Measurements from ENCODE around the gene HMCN2. TPM values are rescaled to one million over a fixed set of nuclear protein-coding genes. Genes with fewer than 3 reads are reported as not detected.
A peak's percentile ranks its signal among the peaks of the same experiment; 100 is the strongest.

HMCN2 gene
- polyA plus RNA-seq, 2 of the 4 experiments (the other 2 are of a cell fraction), result 0.01 TPM; not detected in 1

- Histone ChIP-seq H3K9me3 (no peaks in the 10 kb centered on the region), H3K4me1 (no peaks in the 10 kb centered on the region), H3K4me2 (no peak overlapping the region), H3K4me3 (no peak overlapping the region), H3K27ac (no peak overlapping the region)
- ATAC-seq, result no peak
- 10% methylated on average over 8 of the region's 11 CpGs for WGBS (ENCODE audit: missing lambda C conversion rate)
- DNase-seq (ENCODE audit: low read depth in 1 of 2, low spot score in 1 of 2), result no peak
- no peak for TF ChIP-seq SMC3 (IDR thresholded peaks at IDR 0.05)
- no peak for TF ChIP-seq JUNB (IDR thresholded peaks at IDR 0.05)
- TF ChIP-seq JUN (IDR thresholded peaks at IDR 0.05), result no peak
- TF ChIP-seq TFCP2L1 (CRISPR knock-in tag; IDR thresholded peaks at IDR 0.05), result no peak
- TF ChIP-seq MYC (IDR thresholded peaks at IDR 0.05; ENCODE audit: borderline replicate concordance, low read length), result no peak
- no peak for TF ChIP-seq HMGXB4 (CRISPR knock-in tag; IDR thresholded peaks at IDR 0.05; ENCODE audit: borderline replicate concordance)
- TF ChIP-seq EHF (CRISPR knock-in tag; IDR thresholded peaks at IDR 0.05), result no peak
- no peak for TF ChIP-seq SREBF2 (IDR thresholded peaks at IDR 0.05)
- TF ChIP-seq NFE2L2 (conservative IDR thresholded peaks at IDR 0.05; ENCODE audit: low read length), result no peak
- no peak for TF ChIP-seq FOSL2 (IDR thresholded peaks at IDR 0.05)
- TF ChIP-seq FOSL2 (CRISPR knock-in tag; IDR thresholded peaks at IDR 0.05), result no peak
- no peak for TF ChIP-seq BHLHE40 (IDR thresholded peaks at IDR 0.05; ENCODE audit: low read depth, low read length)
- no peak for TF ChIP-seq RCOR1 (IDR thresholded peaks at IDR 0.05; ENCODE audit: low read depth, low read length)
- ChIA-PET POLR2A (no interaction called here), CTCF (no interaction called here)
- no peak for FAIRE-seq
Observed at GRCh38 chr9:130295431-130295830, 29.9 kb downstream of the HMCN2 start.

- DNase-seq (ENCODE audit: low read depth in 1 of 2, low spot score in 1 of 2) (no peak), FAIRE-seq (no peak), ATAC-seq (peak in 1 of 2 experiments; percentile 26; a peak in 3 of 6 replicates)
- ChIA-PET POLR2A (no interaction called here), CTCF (interaction anchor here (1.3 to 2.1 kb wide), 2 partner anchors 12 to 189 kb away, joined by 3 to 6 read pairs; no protein-coding TSS in a partner anchor)
- TF ChIP-seq ZNF302 (CRISPR knock-in tag; IDR thresholded peaks at IDR 0.05), result no peak
- TF ChIP-seq NFE2L2 (conservative IDR thresholded peaks at IDR 0.05; ENCODE audit: low read length), result no peak
- no peak for TF ChIP-seq MAX (IDR thresholded peaks at IDR 0.05)
- no peak for TF ChIP-seq BHLHE40 (IDR thresholded peaks at IDR 0.05; ENCODE audit: low read depth, low read length)
- TF ChIP-seq CBX2 (IDR thresholded peaks at IDR 0.05; ENCODE audit: borderline replicate concordance, low read depth), result no peak
- TF ChIP-seq USF2 (IDR thresholded peaks at IDR 0.05), result no peak
- TF ChIP-seq RAD21 (conservative IDR thresholded peaks at IDR 0.05 in 1 of 2, IDR thresholded peaks at IDR 0.05 in 1 of 2), result no peak
- no peak for TF ChIP-seq POLR2A (IDR thresholded peaks at IDR 0.05; ENCODE audit: low read length)
- no peak for TF ChIP-seq ELK1 (IDR thresholded peaks at IDR 0.05; ENCODE audit: low read depth, low read length)
- TF ChIP-seq CTCF (IDR thresholded peaks at IDR 0.05), result no peak
- TF ChIP-seq EHMT2 (IDR thresholded peaks at IDR 0.05; ENCODE audit: low read depth), result no peak
- no peak for TF ChIP-seq KDM5A (IDR thresholded peaks at IDR 0.05)
- no peak for TF ChIP-seq HOXB13 (CRISPR knock-in tag; IDR thresholded peaks at IDR 0.05; ENCODE audit: low read depth)
- TF ChIP-seq RFX5 (IDR thresholded peaks at IDR 0.05), result no peak
- TF ChIP-seq HES2 (IDR thresholded peaks at IDR 0.05), result no peak
- TF ChIP-seq RARB (CRISPR knock-in tag; IDR thresholded peaks at IDR 0.05), result no peak
- no peak for TF ChIP-seq EP300 (IDR thresholded peaks at IDR 0.05)
- TF ChIP-seq ZFP36 (IDR thresholded peaks at IDR 0.05; ENCODE audit: borderline replicate concordance, partially characterized antibody), result no peak
- 7% methylated on average over 9 of the region's 10 CpGs for WGBS (ENCODE audit: missing lambda C conversion rate)
- H3K4me1 ChIP-seq, result no peaks in the 10 kb centered on the region
- no peak overlapping the region for H3K27ac ChIP-seq
- no peak overlapping the region for H3K4me2 ChIP-seq
- no peak overlapping the region for H3K4me3 ChIP-seq
- no peaks in the 10 kb centered on the region for H3K9me3 ChIP-seq
Observed at GRCh38 chr9:130295945-130296782, 30.6 kb downstream of the HMCN2 start.
